ENCODE results near the gene DRAXIN.

DRAXIN gene

DNA sequence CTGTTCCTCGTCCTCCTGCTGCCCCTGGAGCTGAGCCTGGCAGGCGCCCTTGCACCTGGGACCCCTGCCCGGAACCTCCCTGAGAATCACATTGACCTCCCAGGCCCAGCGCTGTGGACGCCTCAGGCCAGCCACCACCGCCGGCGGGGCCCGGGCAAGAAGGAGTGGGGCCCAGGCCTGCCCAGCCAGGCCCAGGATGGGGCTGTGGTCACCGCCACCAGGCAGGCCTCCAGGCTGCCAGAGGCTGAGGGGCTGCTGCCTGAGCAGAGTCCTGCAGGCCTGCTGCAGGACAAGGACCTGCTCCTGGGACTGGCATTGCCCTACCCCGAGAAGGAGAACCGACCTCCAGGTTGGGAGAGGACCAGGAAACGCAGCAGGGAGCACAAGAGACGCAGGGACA, 14.8 kb downstream of the DRAXIN start:
- DNase-seq (ENCODE audit: low read depth in 2 of 2): no peak
- H3K4me3 ChIP-seq (replicated peaks in 1 of 2; ENCODE audit: low read depth in 2 of 2, low read length in 2 of 2): no peak overlapping the region
- TF ChIP-seq, protein P1, sequence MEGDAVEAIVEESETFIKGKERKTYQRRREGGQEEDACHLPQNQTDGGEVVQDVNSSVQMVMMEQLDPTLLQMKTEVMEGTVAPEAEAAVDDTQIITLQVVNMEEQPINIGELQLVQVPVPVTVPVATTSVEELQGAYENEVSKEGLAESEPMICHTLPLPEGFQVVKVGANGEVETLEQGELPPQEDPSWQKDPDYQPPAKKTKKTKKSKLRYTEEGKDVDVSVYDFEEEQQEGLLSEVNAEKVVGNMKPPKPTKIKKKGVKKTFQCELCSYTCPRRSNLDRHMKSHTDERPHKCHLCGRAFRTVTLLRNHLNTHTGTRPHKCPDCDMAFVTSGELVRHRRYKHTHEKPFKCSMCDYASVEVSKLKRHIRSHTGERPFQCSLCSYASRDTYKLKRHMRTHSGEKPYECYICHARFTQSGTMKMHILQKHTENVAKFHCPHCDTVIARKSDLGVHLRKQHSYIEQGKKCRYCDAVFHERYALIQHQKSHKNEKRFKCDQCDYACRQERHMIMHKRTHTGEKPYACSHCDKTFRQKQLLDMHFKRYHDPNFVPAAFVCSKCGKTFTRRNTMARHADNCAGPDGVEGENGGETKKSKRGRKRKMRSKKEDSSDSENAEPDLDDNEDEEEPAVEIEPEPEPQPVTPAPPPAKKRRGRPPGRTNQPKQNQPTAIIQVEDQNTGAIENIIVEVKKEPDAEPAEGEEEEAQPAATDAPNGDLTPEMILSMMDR (IDR thresholded peaks at IDR 0.05; ENCODE audit: low read depth, low read length): no peak

DNA sequence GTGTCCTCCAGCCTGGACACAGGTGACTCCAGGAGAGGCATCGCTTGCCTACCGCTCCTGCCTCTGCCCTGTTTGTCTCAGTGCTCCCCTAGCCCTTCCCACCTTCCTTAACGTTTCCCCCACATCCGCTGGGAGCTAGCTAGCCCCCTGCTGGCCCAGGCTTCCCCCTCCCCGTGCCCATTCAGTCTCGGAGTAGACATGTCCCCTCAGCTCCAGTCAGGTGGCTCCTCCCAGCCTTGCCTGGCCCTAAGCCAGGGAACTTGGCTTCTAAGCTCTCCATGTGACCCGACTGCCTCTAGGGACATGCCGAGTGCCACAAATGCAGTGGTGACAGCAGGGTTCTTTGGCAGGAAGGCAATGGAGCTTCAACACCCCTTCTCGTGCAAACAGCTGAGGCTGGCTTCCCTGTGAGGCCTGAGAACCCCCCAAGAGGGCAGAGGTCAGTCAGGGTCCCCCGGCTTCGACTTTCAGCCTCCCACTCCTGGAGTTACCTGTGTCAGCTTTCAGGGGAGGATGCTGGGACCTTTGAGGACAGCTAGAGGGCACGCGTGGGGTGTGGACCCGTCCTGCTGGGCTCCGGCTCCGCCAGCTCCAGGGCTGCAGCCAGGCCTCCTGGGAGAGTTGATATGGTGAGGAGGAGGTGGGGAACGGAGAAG, 16.2 kb downstream of the DRAXIN start:
- TF ChIP-seq, protein P1 (IDR thresholded peaks at IDR 0.05; ENCODE audit: low read depth, low read length): no peak
- no peak for DNase-seq (ENCODE audit: low read depth in 2 of 2)
- H3K4me3 ChIP-seq (replicated peaks in 1 of 2; ENCODE audit: low read depth in 2 of 2, low read length in 2 of 2): no peak overlapping the region

DNA sequence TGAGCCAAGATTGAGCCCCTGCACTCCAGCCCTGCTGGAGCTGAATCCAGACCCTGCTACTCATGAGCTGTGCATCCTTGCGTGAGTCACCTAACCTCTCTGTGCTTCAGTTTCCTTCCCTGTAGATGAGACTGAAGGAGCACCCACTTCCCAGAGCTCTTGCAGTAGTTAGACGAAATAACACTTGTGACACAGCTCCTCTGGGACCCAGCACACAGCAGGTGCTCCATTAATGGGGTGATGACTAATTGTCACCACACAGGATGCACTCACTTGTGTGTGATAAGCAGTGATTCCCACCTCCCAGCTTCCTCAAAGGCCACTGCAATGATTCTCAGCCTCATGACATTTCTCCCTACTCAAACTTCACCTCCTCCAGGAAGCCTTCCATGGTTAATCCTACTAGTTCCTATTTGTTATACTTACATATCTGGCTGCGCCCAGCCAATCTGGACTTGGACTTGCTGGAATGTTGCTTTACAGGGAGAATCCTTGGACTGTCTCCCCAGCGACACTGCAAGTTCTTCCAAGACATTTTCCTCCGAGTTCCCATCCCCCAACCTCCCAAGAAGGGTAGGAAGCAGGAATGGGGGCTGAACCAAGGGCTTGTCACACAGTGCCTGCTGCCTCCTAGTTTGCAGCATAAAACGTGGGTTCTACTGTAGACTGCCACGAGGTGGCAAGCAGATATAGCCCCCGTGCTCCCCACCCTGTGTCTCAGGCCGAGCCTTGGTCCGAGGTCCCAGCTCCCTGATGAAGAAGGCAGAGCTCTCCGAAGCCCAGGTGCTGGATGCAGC, 17.2 kb downstream of the DRAXIN start:
- DNase-seq (ENCODE audit: low read depth in 2 of 2): no peak
- TF ChIP-seq, protein P1 (IDR thresholded peaks at IDR 0.05; ENCODE audit: low read depth, low read length): no peak
- H3K4me3 ChIP-seq (replicated peaks in 1 of 2; ENCODE audit: low read depth in 2 of 2, low read length in 2 of 2): no peak overlapping the region

DNA sequence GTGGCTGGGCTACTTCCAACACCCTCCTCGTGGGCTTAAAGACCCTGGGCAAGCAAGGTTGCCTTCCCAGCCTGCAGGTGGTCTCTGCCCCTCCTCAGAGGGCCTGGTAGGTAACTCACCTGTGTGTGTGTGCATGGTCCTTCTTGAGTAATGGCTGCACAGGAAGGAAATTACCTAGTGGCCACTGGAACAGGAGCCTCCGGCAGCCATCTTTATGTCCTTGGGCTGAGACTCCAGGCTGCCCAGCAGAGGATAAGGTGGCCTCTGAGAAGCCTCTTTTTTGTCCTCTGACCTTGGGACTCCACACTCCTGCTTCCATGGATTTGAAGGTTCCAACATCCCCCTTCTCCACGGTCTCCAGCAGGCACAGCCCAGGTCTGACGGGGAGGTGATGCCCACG, 20.0 kb downstream of the DRAXIN start:
- H3K4me3 ChIP-seq (replicated peaks in 1 of 2; ENCODE audit: low read depth in 2 of 2, low read length in 2 of 2): no peak overlapping the region
- no peak for DNase-seq (ENCODE audit: low read depth in 2 of 2)
- TF ChIP-seq, protein P1 (IDR thresholded peaks at IDR 0.05; ENCODE audit: low read depth, low read length): no peak

DNA sequence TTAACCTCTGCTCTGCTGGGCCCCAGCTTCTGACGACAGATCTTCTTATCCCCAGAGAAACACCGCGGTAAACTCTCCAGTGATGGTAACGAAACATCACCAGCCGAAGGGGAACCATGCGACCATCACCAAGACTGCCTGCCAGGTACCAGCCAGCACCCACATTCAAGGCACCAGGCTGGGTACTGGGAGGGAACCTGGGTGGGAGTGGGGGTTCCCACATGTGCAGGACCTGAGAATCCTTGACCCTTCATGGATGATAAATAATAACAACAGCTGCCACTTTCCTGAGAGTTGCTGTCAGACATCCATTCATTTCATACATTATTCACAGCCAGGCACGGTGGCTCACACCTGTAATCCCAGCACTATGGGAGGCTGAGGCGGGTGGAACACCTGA, 20.8 kb downstream of the DRAXIN start:
- TF ChIP-seq, protein P1 (IDR thresholded peaks at IDR 0.05; ENCODE audit: low read depth, low read length): no peak
- H3K4me3 ChIP-seq (replicated peaks in 1 of 2; ENCODE audit: low read depth in 2 of 2, low read length in 2 of 2): no peak overlapping the region
- DNase-seq (ENCODE audit: low read depth in 2 of 2): no peak

DNA sequence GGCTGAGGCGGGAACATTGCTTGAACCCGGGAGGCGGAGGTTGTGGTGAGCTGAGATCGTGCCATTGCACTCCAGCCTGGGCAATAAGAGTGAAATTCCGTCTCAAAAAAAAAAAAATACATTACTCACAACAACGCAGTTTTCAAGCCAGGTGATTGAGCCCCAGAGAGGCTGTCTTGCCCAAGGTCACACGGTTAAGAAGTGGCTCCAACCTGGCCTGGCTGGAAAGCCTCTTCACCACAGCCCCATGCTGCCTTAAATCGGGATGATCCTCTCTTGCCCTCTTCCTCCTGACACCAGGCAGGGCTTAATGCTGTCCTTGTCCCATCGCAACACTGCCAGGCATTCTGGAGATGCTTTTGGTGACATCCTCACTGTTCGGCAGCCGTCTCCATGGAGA, 21.6 kb downstream of the DRAXIN start:
- no peak overlapping the region for H3K4me3 ChIP-seq (replicated peaks in 1 of 2; ENCODE audit: low read depth in 2 of 2, low read length in 2 of 2)
- TF ChIP-seq, protein P1 (IDR thresholded peaks at IDR 0.05; ENCODE audit: low read depth, low read length): no peak
- DNase-seq (ENCODE audit: low read depth in 2 of 2): no peak

All from cardiac fibroblast (primary cell).